Myometrial cell (primary cell): ENCODE measurements around the gene NR4A1. TPM values are rescaled to one million over a fixed set of nuclear protein-coding genes. Genes with fewer than 3 reads are reported as not detected.

Experiments used
- total RNA-seq: library from RNA; depleted of rRNA; stranded (reverse); fragments of >200 nt; gene quantifications from 2 replicates; pipeline ENCODE4 v1.2.3, GENCODE V29; 2015

NR4A1 gene
- 1.8 and 6.9 TPM in 2 replicates for total RNA-seq

GRCh38 chr12:52050758-52051541, at the start of gene NR4A1:
Gene NR4A1 (plus strand): TSS chr12:52051442. CDS start chr12:52054329, 2,887 bp downstream.

GRCh38 chr12:52006726-52007157, 44.5 kb upstream of the NR4A1 start, which contains the start of gene TAMALIN:
Gene TAMALIN (plus strand): TSS chr12:52006946. CDS start chr12:52007020, 74 bp downstream.

GRCh38 chr12:52069327-52070184, 18.3 kb downstream of the NR4A1 start, which contains the start of gene ATG101:
Gene ATG101 (plus strand): TSS chr12:52069978. CDS start chr12:52073651, 3,673 bp downstream.

DNA sequence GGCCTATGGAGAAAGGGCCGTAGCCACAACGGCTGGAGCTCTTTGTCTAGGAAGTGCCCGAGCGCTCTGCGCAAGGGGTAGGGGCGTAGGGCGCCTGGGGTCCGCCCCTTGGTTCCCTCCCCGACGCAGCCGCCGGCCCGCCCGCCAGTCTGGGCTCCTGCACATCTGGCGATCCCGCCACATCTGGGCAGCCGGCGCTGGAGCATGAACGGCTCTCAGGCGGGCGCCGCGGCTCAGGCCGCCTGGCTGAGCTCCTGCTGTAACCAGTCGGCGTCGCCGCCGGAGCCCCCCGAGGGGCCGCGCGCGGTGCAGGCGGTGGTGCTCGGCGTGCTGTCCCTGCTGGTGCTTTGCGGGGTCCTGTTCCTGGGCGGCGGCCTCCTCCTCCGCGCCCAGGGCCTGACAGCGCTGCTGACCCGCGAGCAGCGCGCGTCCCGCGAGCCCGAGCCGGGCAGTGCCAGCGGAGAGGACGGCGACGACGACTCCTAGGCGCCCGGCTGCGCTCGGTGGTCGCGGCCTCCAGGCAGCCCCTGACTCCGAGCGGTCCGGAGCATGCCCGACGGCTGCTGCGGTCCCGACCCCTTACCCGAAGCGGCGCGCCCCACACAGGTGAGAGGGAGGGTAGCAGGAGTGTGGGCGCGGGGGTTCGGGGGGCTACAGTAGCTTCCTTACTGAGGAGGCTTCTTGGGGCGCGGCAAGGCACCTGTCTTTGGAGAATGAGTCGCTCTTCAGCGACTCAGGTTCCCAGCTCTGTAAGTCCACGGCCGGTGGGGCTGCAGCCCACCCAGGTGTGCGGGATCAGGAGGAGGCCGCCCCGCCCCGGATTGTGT, 28.5 kb downstream of the NR4A1 start, which contains the start of gene SMIM41:
SMIM41 (plus strand) TSS at position 129 of the 827 bp plus-strand sequence; CDS start at position 205, 76 bp downstream.

Other genes starting within 250 kb of the NR4A1 start
- gene FIGNL2, start 202.7 kb upstream of the NR4A1 start, total RNA-seq, result not detected in 2 replicates
- gene ANKRD33, start 163.3 kb upstream of the NR4A1 start, total RNA-seq, result not detected in 2 replicates
- 20.2 and 32.3 TPM in 2 replicates for gene ACVRL1, start 143.9 kb upstream of the NR4A1 start, total RNA-seq
- 6.4 and 6.6 TPM in 2 replicates for gene ACVR1B, start 99.7 kb upstream of the NR4A1 start, total RNA-seq
- gene TAMALIN, start 44.5 kb upstream of the NR4A1 start, total RNA-seq, result 3.0 and 6.6 TPM in 2 replicates
- 107 and 110 TPM in 2 replicates for gene ATG101, start 18.5 kb downstream of the NR4A1 start, total RNA-seq
- gene SMIM41, start 28.3 kb downstream of the NR4A1 start, total RNA-seq, result not detected in 2 replicates
- gene KRT80, start 140.6 kb downstream of the NR4A1 start, total RNA-seq, result 0.53 TPM in 1 of 2 replicates, not detected in the other
- 0.58 and 1.2 TPM in 2 replicates for gene KRT7, start 181.8 kb downstream of the NR4A1 start, total RNA-seq
- gene KRT86, start 223.2 kb downstream of the NR4A1 start, total RNA-seq, result not detected in 2 replicates
- under 0.01 TPM in 1 of 2 replicates, not detected in the other for gene KRT81, start 240.1 kb downstream of the NR4A1 start, total RNA-seq